ENCODE data around the gene ASIC2. TPM values are rescaled to one million over a fixed set of nuclear protein-coding genes. Genes with fewer than 3 reads are reported as not detected.

Gene ASIC2
- polyA plus RNA-seq (ENCODE audit: low read depth in 6 of 6) = not detected

- ATAC-seq (ENCODE audit: low read depth in 2 of 2) (no peak), DNase-seq (no peak)
- Mint-ChIP-seq H3K36me3 (peaks cover 0 to 25% of the 10 kb centered on the region in 2 donors), H3K4me1 (peaks cover 9 to 19% (median 15%) of the 10 kb centered on the region in 3 donors), H3K9me3 (peaks cover 0 to 5% (median 2%) of the 10 kb centered on the region in 7 donors), H3K4me3 (peak within 1 kb of the TSS in 3 of 8 donors; percentile 15 to 30 (median 16)), H3K27ac (no peak within 1 kb of the TSS), H3K27me3 (peaks cover 43 to 55% (median 52%) of the 10 kb centered on the region in 3 donors)
These were observed at the start of gene ASIC2 for GRCh38 chr17:33292981-33293867. ASIC2 (minus strand) TSS chr17:33293295.

GRCh38 chr17:33342025-33342424 lies 48.9 kb upstream of the ASIC2 start:
- H3K4me3 Mint-ChIP-seq = no peak overlapping the region

GRCh38 chr17:33338242-33338641 lies 45.1 kb upstream of the ASIC2 start:
- H3K4me1 Mint-ChIP-seq = no peaks in the 10 kb centered on the region
- no peak overlapping the region for H3K4me3 Mint-ChIP-seq
- H3K36me3 Mint-ChIP-seq = no peaks in the 10 kb centered on the region
- H3K27me3 Mint-ChIP-seq = peaks cover 5 to 25% (median 18%) of the 10 kb centered on the region in 3 donors
- DNase-seq (no peak), ATAC-seq (ENCODE audit: low read depth in 2 of 2) (no peak)
- peaks cover 0 to 4% (median 2%) of the 10 kb centered on the region in 7 donors for H3K9me3 Mint-ChIP-seq
- H3K27ac Mint-ChIP-seq = no peak overlapping the region

More at GRCh38 chr17:33342025-33342424, 48.9 kb upstream of the ASIC2 start:
- H3K36me3 Mint-ChIP-seq = no peaks in the 10 kb centered on the region
- ATAC-seq (ENCODE audit: low read depth in 2 of 2) (no peak), DNase-seq (no peak)
- H3K4me1 Mint-ChIP-seq = no peaks in the 10 kb centered on the region
- H3K27me3 Mint-ChIP-seq = peaks cover 9 to 26% (median 24%) of the 10 kb centered on the region in 3 donors
- peak overlapping the region in 1 of 6 donors; percentile 67 for H3K27ac Mint-ChIP-seq
- peaks cover 0 to 8% (median 2%) of the 10 kb centered on the region in 7 donors for H3K9me3 Mint-ChIP-seq

GRCh38 chr17:33335491-33336173 lies 42.5 kb upstream of the ASIC2 start:
- H3K27ac Mint-ChIP-seq = no peak overlapping the region
- DNase-seq (no peak), ATAC-seq (ENCODE audit: low read depth in 2 of 2) (no peak)
- H3K9me3 Mint-ChIP-seq = peaks cover 0 to 4% (median 1%) of the 10 kb centered on the region in 7 donors
- no peaks in the 10 kb centered on the region for H3K4me1 Mint-ChIP-seq
- H3K4me3 Mint-ChIP-seq = no peak overlapping the region
- H3K27me3 Mint-ChIP-seq = peaks cover 5 to 25% (median 14%) of the 10 kb centered on the region in 3 donors
- no peaks in the 10 kb centered on the region for H3K36me3 Mint-ChIP-seq

GRCh38 chr17:33334703-33335102 lies 41.6 kb upstream of the ASIC2 start:
- Mint-ChIP-seq H3K27me3 (peaks cover 10 to 25% (median 11%) of the 10 kb centered on the region in 3 donors), H3K27ac (no peak overlapping the region), H3K9me3 (peaks cover 0 to 4% (median 0%) of the 10 kb centered on the region in 7 donors), H3K4me3 (no peak overlapping the region), H3K36me3 (no peaks in the 10 kb centered on the region), H3K4me1 (no peaks in the 10 kb centered on the region)
- no peak for DNase-seq
- no peak for ATAC-seq (ENCODE audit: low read depth in 2 of 2)

- Mint-ChIP-seq H3K4me3 (no peak overlapping the region), H3K4me1 (no peaks in the 10 kb centered on the region), H3K27me3 (peaks cover 6 to 11% (median 9%) of the 10 kb centered on the region in 3 donors), H3K36me3 (no peaks in the 10 kb centered on the region), H3K9me3 (peaks cover 0 to 10% (median 3%) of the 10 kb centered on the region in 7 donors), H3K27ac (no peak overlapping the region)
- no peak for DNase-seq
- no peak for ATAC-seq (ENCODE audit: low read depth in 2 of 2)
These were observed 37.8 kb upstream of the ASIC2 start for GRCh38 chr17:33330877-33331276.

- no peak overlapping the region for H3K4me3 Mint-ChIP-seq
- H3K36me3 Mint-ChIP-seq = no peaks in the 10 kb centered on the region
- no peak for DNase-seq
- H3K4me1 Mint-ChIP-seq = no peaks in the 10 kb centered on the region
- H3K9me3 Mint-ChIP-seq = peaks cover 0 to 14% (median 4%) of the 10 kb centered on the region in 7 donors
- no peak overlapping the region for H3K27ac Mint-ChIP-seq
- H3K27me3 Mint-ChIP-seq = peaks cover 10 to 24% (median 15%) of the 10 kb centered on the region in 3 donors
- no peak for ATAC-seq (ENCODE audit: low read depth in 2 of 2)
These were observed 35.0 kb upstream of the ASIC2 start for GRCh38 chr17:33328129-33328528.

- peaks cover 10 to 30% (median 15%) of the 10 kb centered on the region in 3 donors for H3K27me3 Mint-ChIP-seq
- H3K9me3 Mint-ChIP-seq = peaks cover 0 to 14% (median 4%) of the 10 kb centered on the region in 7 donors
- H3K4me1 Mint-ChIP-seq = no peaks in the 10 kb centered on the region
- no peak for DNase-seq
- no peak overlapping the region for H3K4me3 Mint-ChIP-seq
- H3K27ac Mint-ChIP-seq = no peak overlapping the region
- H3K36me3 Mint-ChIP-seq = no peaks in the 10 kb centered on the region
- ATAC-seq (ENCODE audit: low read depth in 2 of 2) = no peak
These were observed 31.6 kb upstream of the ASIC2 start for GRCh38 chr17:33324736-33325135.

- H3K27ac Mint-ChIP-seq = no peak overlapping the region
- ATAC-seq (ENCODE audit: low read depth in 2 of 2) (no peak), DNase-seq (no peak)
- H3K4me3 Mint-ChIP-seq = no peak overlapping the region
- peaks cover 27 to 32% (median 28%) of the 10 kb centered on the region in 3 donors for H3K27me3 Mint-ChIP-seq
- no peaks in the 10 kb centered on the region for H3K4me1 Mint-ChIP-seq
- H3K9me3 Mint-ChIP-seq = peaks cover 0 to 12% (median 2%) of the 10 kb centered on the region in 7 donors
- no peaks in the 10 kb centered on the region for H3K36me3 Mint-ChIP-seq
These were observed 29.0 kb upstream of the ASIC2 start for GRCh38 chr17:33322063-33322462.

- no peak overlapping the region for H3K27ac Mint-ChIP-seq
- peaks cover 13 to 23% (median 17%) of the 10 kb centered on the region in 3 donors for H3K27me3 Mint-ChIP-seq
- H3K4me3 Mint-ChIP-seq = no peak overlapping the region
- no peak for ATAC-seq (ENCODE audit: low read depth in 2 of 2)
- H3K9me3 Mint-ChIP-seq = peaks cover 0 to 2% (median 0%) of the 10 kb centered on the region in 7 donors
- no peak for DNase-seq
- H3K4me1 Mint-ChIP-seq = no peaks in the 10 kb centered on the region
- H3K36me3 Mint-ChIP-seq = no peaks in the 10 kb centered on the region
These were observed 25.1 kb upstream of the ASIC2 start for GRCh38 chr17:33318241-33318640.

GRCh38 chr17:33316746-33317145 lies 23.7 kb upstream of the ASIC2 start:
- Mint-ChIP-seq H3K36me3 (no peaks in the 10 kb centered on the region), H3K27ac (no peak overlapping the region), H3K4me1 (no peaks in the 10 kb centered on the region), H3K4me3 (no peak overlapping the region), H3K27me3 (peaks cover 13 to 26% (median 15%) of the 10 kb centered on the region in 3 donors), H3K9me3 (peaks cover 0 to 2% (median 0%) of the 10 kb centered on the region in 7 donors)
- ATAC-seq (ENCODE audit: low read depth in 2 of 2) = no peak
- no peak for DNase-seq

- no peak overlapping the region for H3K27ac Mint-ChIP-seq
- H3K4me1 Mint-ChIP-seq = no peaks in the 10 kb centered on the region
- peaks cover 18 to 46% (median 20%) of the 10 kb centered on the region in 3 donors for H3K27me3 Mint-ChIP-seq
- no peak for DNase-seq
- H3K36me3 Mint-ChIP-seq = peaks cover 0 to 7% of the 10 kb centered on the region in 2 donors
- peaks cover 0 to 8% (median 0%) of the 10 kb centered on the region in 7 donors for H3K9me3 Mint-ChIP-seq
- ATAC-seq (ENCODE audit: low read depth in 2 of 2) = no peak
- H3K4me3 Mint-ChIP-seq = no peak overlapping the region
These were observed 17.2 kb upstream of the ASIC2 start for GRCh38 chr17:33310296-33310695.

GRCh38 chr17:33303254-33303653 lies 10.2 kb upstream of the ASIC2 start:
- no peak overlapping the region for H3K27ac Mint-ChIP-seq
- no peaks in the 10 kb centered on the region for H3K36me3 Mint-ChIP-seq
- H3K27me3 Mint-ChIP-seq = peaks cover 22 to 36% (median 22%) of the 10 kb centered on the region in 3 donors
- ATAC-seq (ENCODE audit: low read depth in 2 of 2) (no peak), DNase-seq (no peak)
- peaks cover 3 to 20% (median 6%) of the 10 kb centered on the region in 7 donors for H3K9me3 Mint-ChIP-seq
- H3K4me3 Mint-ChIP-seq = no peak overlapping the region
- no peaks in the 10 kb centered on the region for H3K4me1 Mint-ChIP-seq

Measured in naive B cell (primary cell).